ENCODE measurements around the gene ZNF613. TPM values are rescaled to one million over a fixed set of nuclear protein-coding genes. Genes with fewer than 3 reads are reported as not detected.

The ZNF613 gene
- total RNA-seq, 2 donors from 2014 or later: 17.5 to 22.5 TPM

DNA sequence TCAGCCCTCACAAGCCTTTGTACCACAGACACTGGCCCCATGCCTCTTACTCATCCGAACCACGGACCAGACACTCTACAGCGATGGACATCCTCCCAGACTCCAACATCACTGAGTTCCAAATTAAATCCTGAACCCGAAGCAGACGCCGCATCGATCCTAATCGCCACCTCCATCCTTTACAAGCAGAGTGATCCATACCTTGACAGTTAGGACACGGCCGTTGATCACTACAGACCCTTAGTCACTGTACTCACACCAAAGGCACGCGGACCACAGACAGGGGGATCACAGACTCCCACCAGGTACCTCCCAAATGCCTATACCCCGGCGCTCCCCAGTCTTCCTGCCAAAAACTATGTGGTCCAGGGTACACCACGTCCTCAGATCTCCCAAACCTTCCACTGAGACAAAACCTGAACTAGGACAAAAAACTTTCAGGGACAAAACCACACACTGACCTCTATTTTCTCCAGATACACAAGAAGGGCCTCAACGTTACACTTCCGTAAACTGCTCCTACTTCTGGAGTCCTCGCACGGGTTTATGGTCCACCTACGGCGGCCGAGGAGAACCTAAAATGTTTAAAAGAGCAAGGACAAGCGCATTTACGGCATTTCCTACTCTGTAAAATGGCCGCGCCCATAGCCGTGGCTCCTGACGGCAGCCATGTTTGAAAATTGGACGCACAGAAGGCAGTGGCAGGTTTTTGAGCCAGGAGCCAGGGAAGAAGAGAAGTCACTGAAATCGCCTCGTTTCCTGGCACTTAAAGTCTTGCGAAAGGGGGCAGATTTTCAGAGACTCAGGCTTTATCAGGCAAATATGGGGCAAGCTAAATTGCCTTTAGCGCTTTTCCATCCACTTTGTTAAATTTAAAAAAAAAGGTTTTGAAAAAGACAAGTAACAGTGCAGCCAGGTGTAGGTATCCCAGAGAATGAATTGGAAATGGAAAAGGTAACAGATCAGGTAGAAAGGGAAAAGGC, 59.3 kb downstream of the ZNF613 start, which contains the start of gene ZNF350:
Gene ZNF350 (minus strand): TSS at position 532 of the 983 bp plus-strand sequence. CDS start 12,480 bp downstream, outside the sequence.
- H3K9me3 ChIP-seq (ENCODE audit: control insufficient read depth, low read length): peaks cover 82% of the 10 kb centered on the region
- H3K27ac ChIP-seq (ENCODE audit: low read depth, low read length): no peak within 1 kb of the TSS
- 13% methylated on average over 15 to 33 of the region's 33 CpGs for WGBS, 2 experiments (ENCODE audit: insufficient coverage in 1 of 2, insufficient read length in 1 of 2)
- Mint-ChIP-seq H3K4me1 (no peaks in the 10 kb centered on the region), H3K36me3 (ENCODE audit: low read depth) (peaks cover 47% of the 10 kb centered on the region), H3K4me3 (peak within 1 kb of the TSS; percentile 86), H3K27me3 (ENCODE audit: insufficient read depth) (no peaks in the 10 kb centered on the region), H3K9me3 (peaks cover 76% of the 10 kb centered on the region), H3K27ac (peak within 1 kb of the TSS; percentile 93)
- no peaks in the 10 kb centered on the region for H3K4me1 ChIP-seq (ENCODE audit: control insufficient read depth, insufficient read depth, low read length)
- TF ChIP-seq, protein P1, sequence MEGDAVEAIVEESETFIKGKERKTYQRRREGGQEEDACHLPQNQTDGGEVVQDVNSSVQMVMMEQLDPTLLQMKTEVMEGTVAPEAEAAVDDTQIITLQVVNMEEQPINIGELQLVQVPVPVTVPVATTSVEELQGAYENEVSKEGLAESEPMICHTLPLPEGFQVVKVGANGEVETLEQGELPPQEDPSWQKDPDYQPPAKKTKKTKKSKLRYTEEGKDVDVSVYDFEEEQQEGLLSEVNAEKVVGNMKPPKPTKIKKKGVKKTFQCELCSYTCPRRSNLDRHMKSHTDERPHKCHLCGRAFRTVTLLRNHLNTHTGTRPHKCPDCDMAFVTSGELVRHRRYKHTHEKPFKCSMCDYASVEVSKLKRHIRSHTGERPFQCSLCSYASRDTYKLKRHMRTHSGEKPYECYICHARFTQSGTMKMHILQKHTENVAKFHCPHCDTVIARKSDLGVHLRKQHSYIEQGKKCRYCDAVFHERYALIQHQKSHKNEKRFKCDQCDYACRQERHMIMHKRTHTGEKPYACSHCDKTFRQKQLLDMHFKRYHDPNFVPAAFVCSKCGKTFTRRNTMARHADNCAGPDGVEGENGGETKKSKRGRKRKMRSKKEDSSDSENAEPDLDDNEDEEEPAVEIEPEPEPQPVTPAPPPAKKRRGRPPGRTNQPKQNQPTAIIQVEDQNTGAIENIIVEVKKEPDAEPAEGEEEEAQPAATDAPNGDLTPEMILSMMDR (conservative IDR thresholded peaks at IDR 0.05): no peak
- H3K27me3 ChIP-seq (ENCODE audit: control insufficient read depth, insufficient read depth, low read length, poor library complexity, severe bottlenecking): no peaks in the 10 kb centered on the region
- H3K4me3 ChIP-seq (ENCODE audit: low read length): peak within 1 kb of the TSS; percentile 96
- peak; percentile 90 for DNase-seq
- peak within 1 kb of the TSS; percentile 72 for H3K9ac ChIP-seq (ENCODE audit: extremely low read depth, low read length, poor library complexity, severe bottlenecking)
- peaks cover 8% of the 10 kb centered on the region for H3K36me3 ChIP-seq (ENCODE audit: control insufficient read depth, insufficient read depth, low read length)

DNA sequence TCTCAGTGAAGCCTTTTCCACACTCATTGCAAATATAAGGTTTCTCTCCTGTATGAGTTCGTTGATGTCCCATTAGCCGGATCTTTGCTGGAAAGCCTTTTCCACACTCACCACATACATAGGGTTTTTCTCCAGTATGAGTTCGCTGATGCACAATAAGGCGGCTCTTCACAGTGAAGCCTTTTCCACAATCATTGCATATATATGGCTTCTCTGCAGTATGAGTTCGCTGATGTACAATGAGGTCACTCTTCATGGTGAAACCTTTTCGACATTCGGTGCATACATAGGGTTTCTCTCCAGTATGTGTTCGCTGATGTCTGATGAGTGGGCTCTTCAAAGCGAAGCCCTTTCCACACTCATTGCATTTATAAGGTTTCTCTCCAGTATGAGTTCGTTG, 66.2 kb downstream of the ZNF613 start:
- DNase-seq: no peak
- Histone ChIP-seq H3K4me1 (ENCODE audit: control insufficient read depth, insufficient read depth, low read length) (no peaks in the 10 kb centered on the region), H3K27ac (ENCODE audit: low read depth, low read length) (no peak overlapping the region), H3K9me3 (ENCODE audit: control insufficient read depth, low read length) (peaks cover 100% of the 10 kb centered on the region), H3K9ac (ENCODE audit: extremely low read depth, low read length, poor library complexity, severe bottlenecking) (no peak overlapping the region), H3K27me3 (ENCODE audit: control insufficient read depth, insufficient read depth, low read length, poor library complexity, severe bottlenecking) (no peaks in the 10 kb centered on the region), H3K36me3 (ENCODE audit: control insufficient read depth, insufficient read depth, low read length) (peaks cover 76% of the 10 kb centered on the region), H3K4me3 (ENCODE audit: low read length) (peak overlapping the region; percentile 57)
- Mint-ChIP-seq H3K36me3 (ENCODE audit: low read depth) (peaks cover 79% of the 10 kb centered on the region), H3K27ac (no peak overlapping the region), H3K9me3 (peaks cover 100% of the 10 kb centered on the region), H3K4me3 (no peak overlapping the region), H3K4me1 (no peaks in the 10 kb centered on the region), H3K27me3 (ENCODE audit: insufficient read depth) (no peaks in the 10 kb centered on the region)
- WGBS, 2 experiments (ENCODE audit: insufficient coverage in 1 of 2, insufficient read length in 1 of 2): 93 to 95% methylated on average over 8 to 10 of the region's 10 CpGs
- TF ChIP-seq, protein P1 (conservative IDR thresholded peaks at IDR 0.05): no peak

DNA sequence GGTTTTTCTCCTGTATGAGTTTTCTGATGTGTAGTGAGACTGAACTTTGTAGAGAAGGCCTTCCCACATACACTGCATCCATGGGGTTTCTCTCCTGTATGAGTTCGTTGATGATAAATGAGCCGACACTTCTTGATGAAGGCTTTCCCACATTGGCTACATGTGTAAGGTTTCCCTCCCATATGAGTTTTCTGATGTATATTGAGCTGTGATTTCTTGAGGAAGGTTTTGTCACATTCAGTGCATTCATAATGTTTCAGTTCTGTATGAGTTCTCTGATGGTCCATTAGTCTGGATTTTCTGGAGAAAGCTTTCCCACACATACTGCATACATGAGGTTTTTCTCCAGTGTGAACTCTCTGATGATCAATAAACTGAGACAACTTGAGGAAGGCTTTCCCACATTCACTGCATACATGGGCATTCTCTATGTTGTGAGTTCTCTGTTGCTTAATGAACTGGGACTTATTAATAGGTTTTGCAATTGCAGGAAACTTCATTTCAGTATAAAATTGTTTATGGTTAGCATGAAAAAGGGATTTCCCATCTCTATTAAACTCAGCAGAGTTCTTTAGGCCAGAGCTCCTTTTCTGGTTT, 66.9 kb downstream of the ZNF613 start:
- H3K4me3 Mint-ChIP-seq: no peak overlapping the region
- H3K36me3 ChIP-seq (ENCODE audit: control insufficient read depth, insufficient read depth, low read length): peaks cover 83% of the 10 kb centered on the region
- 88 to 100% methylated on average over 2 of the region's 2 CpGs for WGBS, 2 experiments (ENCODE audit: insufficient coverage in 1 of 2, insufficient read length in 1 of 2)
- peaks cover 100% of the 10 kb centered on the region for H3K9me3 ChIP-seq (ENCODE audit: control insufficient read depth, low read length)
- H3K27me3 ChIP-seq (ENCODE audit: control insufficient read depth, insufficient read depth, low read length, poor library complexity, severe bottlenecking): no peaks in the 10 kb centered on the region
- H3K4me1 ChIP-seq (ENCODE audit: control insufficient read depth, insufficient read depth, low read length): no peaks in the 10 kb centered on the region
- DNase-seq: no peak
- TF ChIP-seq, protein P1 (conservative IDR thresholded peaks at IDR 0.05): no peak
- H3K9me3 Mint-ChIP-seq: peaks cover 100% of the 10 kb centered on the region
- no peak overlapping the region for H3K9ac ChIP-seq (ENCODE audit: extremely low read depth, low read length, poor library complexity, severe bottlenecking)
- H3K4me3 ChIP-seq (ENCODE audit: low read length): peak overlapping the region; percentile 57
- no peaks in the 10 kb centered on the region for H3K4me1 Mint-ChIP-seq
- no peak overlapping the region for H3K27ac Mint-ChIP-seq
- no peaks in the 10 kb centered on the region for H3K27me3 Mint-ChIP-seq (ENCODE audit: insufficient read depth)
- no peak overlapping the region for H3K27ac ChIP-seq (ENCODE audit: low read depth, low read length)
- H3K36me3 Mint-ChIP-seq (ENCODE audit: low read depth): peaks cover 86% of the 10 kb centered on the region

Other genes with a start within 250 kb of the ZNF613 start
- gene SPACA6, start 234.1 kb upstream of the ZNF613 start, total RNA-seq: 10 to 100 TPM; 18.4 to 26.8 TPM
- gene HAS1, start 203.5 kb upstream of the ZNF613 start, total RNA-seq: under 1 TPM in 1 of 2 donors, not detected in 1; 0.22 TPM
- not detected for gene FPR1, start 175.6 kb upstream of the ZNF613 start, total RNA-seq
- gene FPR2, start 166.3 kb upstream of the ZNF613 start, total RNA-seq: under 1 TPM in 1 of 2 donors, not detected in 1; 0.11 TPM
- not detected for gene FPR3, start 132.3 kb upstream of the ZNF613 start, total RNA-seq
- gene ZNF577, start 39.5 kb upstream of the ZNF613 start, total RNA-seq: 10 to 100 TPM; 25.8 to 31.1 TPM
- gene ZNF649, start 22.5 kb upstream of the ZNF613 start, total RNA-seq: 10 to 100 TPM; 61.0 to 69.3 TPM
- gene ZNF350, start 59.4 kb downstream of the ZNF613 start, total RNA-seq: 10 to 100 TPM in 1 of 2 donors, 1 to 10 TPM in 1; 8.3 to 11.2 TPM
- gene ZNF615, start 80.7 kb downstream of the ZNF613 start, total RNA-seq: 10 to 100 TPM; 19.3 to 29.1 TPM
- gene ZNF614, start 100.9 kb downstream of the ZNF613 start, total RNA-seq: 10 to 100 TPM; 46.2 to 66.7 TPM
- 10 to 100 TPM; 21.3 to 31.0 TPM for gene ZNF432, start 121.4 kb downstream of the ZNF613 start, total RNA-seq
- 10 to 100 TPM; 27.3 to 37.7 TPM for gene ZNF841, start 168.3 kb downstream of the ZNF613 start, total RNA-seq
- gene ZNF616, start 212.5 kb downstream of the ZNF613 start, total RNA-seq: 10 to 100 TPM; 23.5 to 24.5 TPM
- 10 to 100 TPM; 22.1 to 26.2 TPM for gene ZNF836, start 244.1 kb downstream of the ZNF613 start, total RNA-seq